Esophagus muscularis mucosa (tissue), 4 donors: ENCODE measurements around the gene ARHGEF10L. TPM values are rescaled to one million over a fixed set of nuclear protein-coding genes. Genes with fewer than 3 reads are reported as not detected.

Experiments used
- DNase-seq: peaks from one replicate; pipeline ENCODE4 v3.0.0-alpha.2; 2017; ENCODE audit errors: extremely low spot score
- H3K27ac ChIP-seq, 4 donors: fragments of 200-600 bp; sonication (generic); replicated peaks in 1 of 4; 1 replicate in 3 of 4; 2 replicates in 1 of 4; pipeline ENCODE4 v1.5.1; 2016 to 2019; ENCODE audit warnings: mild to moderate bottlenecking in 1 of 4
- H3K27me3 ChIP-seq, 4 donors: fragments of 200-600 bp; sonication (generic); one replicate each; pipeline versions ENCODE4 v1.5.1 to v1.6.0; 2016 to 2019
- H3K36me3 ChIP-seq, 4 donors: fragments of 200-600 bp; sonication (generic); one replicate each; pipeline ENCODE4 v1.5.1; 2016 to 2019
- H3K4me1 ChIP-seq, 4 donors: fragments of 200-600 bp; sonication (generic); one replicate each; pipeline ENCODE4 v1.5.1; 2016 to 2019
- H3K4me3 ChIP-seq, 4 donors: fragments of 200-600 bp; sonication (generic); 1 replicate in 2 of 4; 2 replicates in 2 of 4; pipeline ENCODE4 v1.5.1; 2016 to 2019; ENCODE audit warnings: mild to moderate bottlenecking in 4 of 4, moderate library complexity in 1 of 4
- H3K9me3 ChIP-seq, 4 donors: fragments of 200-600 bp; sonication (generic); 1 replicate in 3 of 4; 2 replicates in 1 of 4; pipeline ENCODE4 v1.5.1; 2016 to 2019
- EP300 ChIP-seq: sonication (generic); formaldehyde crosslinking; IDR thresholded peaks from one replicate; pipeline ENCODE4 v1.6.1; 2017; ENCODE audit warnings: antibody characterized with exemption
- POLR2A ChIP-seq: fragments of 450-650 bp; IDR thresholded peaks from one replicate; pipeline ENCODE4 v1.6.1; 2017; ENCODE audit warnings: antibody characterized with exemption, moderate library complexity, mild to moderate bottlenecking, low read depth
- POLR2AphosphoS5 ChIP-seq, 2 donors: sonication (generic); formaldehyde crosslinking; IDR thresholded peaks; one replicate each; pipeline ENCODE4 v1.6.1; 2017; ENCODE audit warnings: antibody characterized with exemption in 2 of 2
- WGBS: methylation state at CpG from one replicate; pipeline ENCODE4 v1.1.5; 2018; 5-methylcytosine and 5-hydroxymethylcytosine counted together
- intact Hi-C: fragments of 100-400 bp; cut with DNase I; formaldehyde crosslinking; loops from one replicate; pipeline ENCODE4 v1.15.1; 2023
- total RNA-seq, 4 donors: library from RNA; depleted of rRNA; stranded (reverse); fragments of >200 nt; gene quantifications; one replicate each; pipeline versions ENCODE4 v1.1.0 to v1.2.1, GENCODE V29; 2016
- TF ChIP-seq, protein P1 (sequence below), 3 experiments: fragments of 200-600 bp in 2 of 3; fragments of 450-650 bp in 1 of 3; sonication (generic) in 2 of 3; IDR thresholded peaks; one replicate each; pipeline ENCODE4 v1.5.1; 2017 to 2019; ENCODE audit warnings: antibody characterized with exemption in 3 of 3, mild to moderate bottlenecking in 2 of 3, moderate library complexity in 1 of 3

ARHGEF10L gene
- total RNA-seq, 4 donors from 2014 or later, result 46.6 to 93.0 (median 66.9) TPM

- no peak for TF ChIP-seq POLR2AphosphoS5 (IDR thresholded peaks at IDR 0.05)
- TF ChIP-seq, protein P1, sequence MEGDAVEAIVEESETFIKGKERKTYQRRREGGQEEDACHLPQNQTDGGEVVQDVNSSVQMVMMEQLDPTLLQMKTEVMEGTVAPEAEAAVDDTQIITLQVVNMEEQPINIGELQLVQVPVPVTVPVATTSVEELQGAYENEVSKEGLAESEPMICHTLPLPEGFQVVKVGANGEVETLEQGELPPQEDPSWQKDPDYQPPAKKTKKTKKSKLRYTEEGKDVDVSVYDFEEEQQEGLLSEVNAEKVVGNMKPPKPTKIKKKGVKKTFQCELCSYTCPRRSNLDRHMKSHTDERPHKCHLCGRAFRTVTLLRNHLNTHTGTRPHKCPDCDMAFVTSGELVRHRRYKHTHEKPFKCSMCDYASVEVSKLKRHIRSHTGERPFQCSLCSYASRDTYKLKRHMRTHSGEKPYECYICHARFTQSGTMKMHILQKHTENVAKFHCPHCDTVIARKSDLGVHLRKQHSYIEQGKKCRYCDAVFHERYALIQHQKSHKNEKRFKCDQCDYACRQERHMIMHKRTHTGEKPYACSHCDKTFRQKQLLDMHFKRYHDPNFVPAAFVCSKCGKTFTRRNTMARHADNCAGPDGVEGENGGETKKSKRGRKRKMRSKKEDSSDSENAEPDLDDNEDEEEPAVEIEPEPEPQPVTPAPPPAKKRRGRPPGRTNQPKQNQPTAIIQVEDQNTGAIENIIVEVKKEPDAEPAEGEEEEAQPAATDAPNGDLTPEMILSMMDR (IDR thresholded peaks at IDR 0.05), result peak; percentile 26 to 43 (median 28)
- TF ChIP-seq EP300, result no peak
- TF ChIP-seq POLR2A, result no peak
- Histone ChIP-seq H3K27me3 (no peaks in the 10 kb centered on the region), H3K36me3 (peaks cover 23 to 63% (median 48%) of the 10 kb centered on the region in 4 donors), H3K4me1 (peaks cover 6 to 16% (median 11%) of the 10 kb centered on the region in 4 donors), H3K27ac (no peak overlapping the region), H3K4me3 (no peak overlapping the region), H3K9me3 (no peaks in the 10 kb centered on the region)
- intact Hi-C loops, result loop anchor here (10.0 kb wide), 1 partner anchor 202 kb away; no protein-coding TSS in a partner anchor
- DNase-seq, result no peak
- 70% methylated on average over 22 of the region's 42 CpGs for WGBS
Observed at GRCh38 chr1:17696417-17697301, 157.2 kb downstream of the ARHGEF10L start.

GRCh38 chr1:17697458-17697857 lies 158.0 kb downstream of the ARHGEF10L start:
- Histone ChIP-seq H3K36me3 (peaks cover 23 to 55% (median 40%) of the 10 kb centered on the region in 4 donors), H3K4me1 (peaks cover 6 to 16% (median 11%) of the 10 kb centered on the region in 4 donors), H3K9me3 (no peaks in the 10 kb centered on the region), H3K27me3 (no peaks in the 10 kb centered on the region), H3K4me3 (no peak overlapping the region), H3K27ac (no peak overlapping the region)
- intact Hi-C loops, result loop anchor here (10.0 kb wide), 1 partner anchor 203 kb away; no protein-coding TSS in a partner anchor
- DNase-seq, result no peak
- TF ChIP-seq POLR2A, result no peak
- WGBS, result 67% methylated on average over 5 of the region's 5 CpGs

- Histone ChIP-seq H3K27ac (no peak overlapping the region), H3K36me3 (peaks cover 17 to 34% (median 23%) of the 10 kb centered on the region in 4 donors), H3K4me3 (no peak overlapping the region), H3K9me3 (no peaks in the 10 kb centered on the region), H3K27me3 (no peaks in the 10 kb centered on the region), H3K4me1 (peaks cover 6 to 16% (median 11%) of the 10 kb centered on the region in 4 donors)
- no peak for DNase-seq
- intact Hi-C loops, result loop anchor here (10.0 kb wide), 1 partner anchor 205 kb away; no protein-coding TSS in a partner anchor
- TF ChIP-seq EP300 (no peak), POLR2AphosphoS5 (IDR thresholded peaks at IDR 0.05) (no peak), POLR2A (no peak)
- TF ChIP-seq, protein P1 (IDR thresholded peaks at IDR 0.05), result no peak
- 93% methylated on average over 19 of the region's 19 CpGs for WGBS
Observed at GRCh38 chr1:17699581-17699980, 160.1 kb downstream of the ARHGEF10L start.

GRCh38 chr1:17700945-17701810 lies 161.7 kb downstream of the ARHGEF10L start:
- Histone ChIP-seq H3K4me1 (peaks cover 2 to 7% (median 6%) of the 10 kb centered on the region in 4 donors), H3K36me3 (peaks cover 9 to 22% (median 14%) of the 10 kb centered on the region in 4 donors), H3K4me3 (no peak overlapping the region), H3K9me3 (no peaks in the 10 kb centered on the region), H3K27ac (no peak overlapping the region), H3K27me3 (no peaks in the 10 kb centered on the region)
- DNase-seq, result no peak
- intact Hi-C loops, result no loop called here
- 82% methylated on average over 16 of the region's 21 CpGs for WGBS
- TF ChIP-seq EP300, result no peak
- no peak for TF ChIP-seq POLR2AphosphoS5 (IDR thresholded peaks at IDR 0.05)
- no peak for TF ChIP-seq POLR2A
- TF ChIP-seq, protein P1 (IDR thresholded peaks at IDR 0.05), result no peak
